Uterus (tissue), 4 donors: ENCODE measurements around the gene TPO. TPM values are rescaled to one million over a fixed set of nuclear protein-coding genes. Genes with fewer than 3 reads are reported as not detected.

Source experiments
- DNase-seq, 2 donors: peaks; one replicate each; pipeline ENCODE4 v3.0.0-alpha.2; 2019 to 2020
- H3K27ac ChIP-seq, 2 donors: fragments of 200-600 bp; sonication (generic); 1 replicate in 1 of 2; 2 replicates in 1 of 2; pipeline ENCODE4 v1.5.1; 2016 to 2018
- H3K27me3 ChIP-seq, 2 donors: fragments of 200-600 bp; sonication (generic); one replicate each; pipeline ENCODE4 v1.5.1; 2018 to 2019; ENCODE audit warnings: control low read depth in 1 of 2
- H3K36me3 ChIP-seq, 2 donors: fragments of 200-600 bp; sonication (generic); one replicate each; pipeline ENCODE4 v1.5.1; 2019; ENCODE audit warnings: control low read depth in 1 of 2
- H3K4me1 ChIP-seq, 2 donors: fragments of 200-600 bp; sonication (generic); one replicate each; pipeline ENCODE4 v1.5.1; 2018 to 2019; ENCODE audit warnings: control low read depth in 1 of 2
- H3K4me3 ChIP-seq, 2 donors: fragments of 200-600 bp; sonication (generic); 1 replicate in 1 of 2; 2 replicates in 1 of 2; pipeline ENCODE4 v1.5.1; 2018 to 2019; ENCODE audit warnings: mild to moderate bottlenecking in 1 of 2
- H3K9me3 ChIP-seq, 2 donors: fragments of 200-600 bp; sonication (generic); one replicate each; pipeline ENCODE4 v1.5.1; 2019; ENCODE audit warnings: control low read depth in 1 of 2
- CTCF ChIP-seq, 4 experiments: fragments of 200-600 bp in 2 of 4; fragments of 450-650 bp in 2 of 4; sonication (generic) in 2 of 4; IDR thresholded peaks; one replicate each; pipeline ENCODE4 v1.5.1; 2016 to 2019; ENCODE audit warnings: antibody characterized with exemption in 4 of 4, mild to moderate bottlenecking in 2 of 4, moderate library complexity in 1 of 4
- POLR2A ChIP-seq, 2 donors: fragments of 450-650 bp; IDR thresholded peaks; one replicate each; pipeline ENCODE4 v1.6.1; 2016; ENCODE audit warnings: antibody characterized with exemption in 2 of 2, mild to moderate bottlenecking in 1 of 2, moderate library complexity in 1 of 2
- intact Hi-C: fragments of 100-400 bp; cut with DNase I; formaldehyde crosslinking; loops from one replicate; pipeline ENCODE4 v1.15.1; 2023; ENCODE audit warnings: low total_unique reads
- total RNA-seq, 4 donors: library from RNA; depleted of rRNA in 3 of 4; stranded (reverse); fragments of >200 nt in 3 of 4; gene quantifications; one replicate each; pipeline versions ENCODE4 v1.1.0 to v1.2.4, GENCODE V29; 2014 to 2023
- donor health status: DM: yes; HTN: yes; CAD: no.

Gene TPO
- total RNA-seq, 4 donors from 2014 or later, result 4.4 TPM; not detected in 3

- Histone ChIP-seq H3K36me3 (no peaks in the 10 kb centered on the region), H3K4me1 (no peaks in the 10 kb centered on the region), H3K4me3 (no peak overlapping the region), H3K9me3 (no peaks in the 10 kb centered on the region), H3K27ac (no peak overlapping the region), H3K27me3 (no peaks in the 10 kb centered on the region)
- no peak for TF ChIP-seq POLR2A (IDR thresholded peaks at IDR 0.05)
- TF ChIP-seq CTCF (IDR thresholded peaks at IDR 0.05), result no peak
- intact Hi-C loops, result no loop called here
- DNase-seq, result no peak
Observed at GRCh38 chr2:1422131-1422530, 8.9 kb downstream of the TPO start.

DNA sequence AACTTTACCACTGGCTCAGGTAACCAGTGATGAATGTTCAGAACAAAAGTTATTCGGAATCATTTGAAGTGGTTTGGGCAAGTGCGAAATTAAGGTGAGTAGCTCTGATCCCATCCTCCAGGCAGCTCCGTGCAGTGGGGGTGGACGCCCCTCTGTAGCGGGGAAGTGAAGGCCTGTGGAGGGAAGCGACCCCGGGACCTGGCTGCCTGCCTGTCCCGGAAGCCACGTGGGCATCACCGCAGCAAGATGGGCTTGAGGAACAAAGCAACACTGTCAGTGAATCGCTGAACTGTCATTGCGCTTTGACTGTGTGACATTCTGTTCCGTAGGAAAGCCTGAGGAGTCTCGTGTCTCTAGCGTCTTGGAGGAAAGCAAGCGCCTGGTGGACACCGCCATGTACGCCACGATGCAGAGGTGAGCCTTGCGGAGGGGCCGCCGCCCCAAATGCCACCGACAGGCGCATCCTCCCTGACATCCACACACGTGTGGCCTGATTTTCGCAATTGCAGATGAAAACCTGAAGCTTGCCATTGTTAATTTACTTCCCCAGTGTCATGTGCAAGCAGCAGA lies 9.5 kb downstream of the TPO start:
- Histone ChIP-seq H3K4me1 (no peaks in the 10 kb centered on the region), H3K27me3 (no peaks in the 10 kb centered on the region), H3K27ac (no peak overlapping the region), H3K9me3 (no peaks in the 10 kb centered on the region), H3K36me3 (no peaks in the 10 kb centered on the region), H3K4me3 (no peak overlapping the region)
- DNase-seq, result no peak
- intact Hi-C loops, result no loop called here
- no peak for TF ChIP-seq POLR2A (IDR thresholded peaks at IDR 0.05)
- no peak for TF ChIP-seq CTCF (IDR thresholded peaks at IDR 0.05)

DNA sequence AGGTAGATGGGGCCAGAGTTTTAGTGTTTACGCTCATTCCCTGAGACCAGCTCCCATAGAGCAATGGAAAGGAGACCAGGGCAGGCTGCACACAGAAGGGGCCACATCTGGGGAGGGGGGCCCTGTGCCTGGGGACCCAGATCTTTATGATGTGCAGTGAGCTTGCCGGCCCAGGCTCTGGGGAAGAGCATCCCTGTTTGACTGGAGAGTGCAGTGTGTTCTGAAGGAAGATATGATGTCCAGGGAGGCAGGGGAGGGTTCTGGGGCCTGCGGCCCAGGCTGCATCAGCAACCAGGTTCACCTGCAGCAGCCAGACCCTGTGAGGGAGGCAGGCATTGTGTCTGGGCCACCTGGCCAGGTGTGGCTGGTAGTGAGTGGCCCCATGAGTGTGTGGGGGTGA lies 13.8 kb downstream of the TPO start:
- H3K4me1 ChIP-seq, result no peaks in the 10 kb centered on the region
- DNase-seq, result no peak
- H3K27me3 ChIP-seq, result no peaks in the 10 kb centered on the region
- H3K27ac ChIP-seq, result no peak overlapping the region
- H3K36me3 ChIP-seq, result no peaks in the 10 kb centered on the region
- no peaks in the 10 kb centered on the region for H3K9me3 ChIP-seq
- TF ChIP-seq POLR2A (IDR thresholded peaks at IDR 0.05), result no peak
- no peak for TF ChIP-seq CTCF (IDR thresholded peaks at IDR 0.05)
- H3K4me3 ChIP-seq, result no peak overlapping the region
- intact Hi-C loops, result no loop called here

- H3K36me3 ChIP-seq, result no peaks in the 10 kb centered on the region
- no peaks in the 10 kb centered on the region for H3K27me3 ChIP-seq
- H3K4me3 ChIP-seq, result no peak overlapping the region
- H3K27ac ChIP-seq, result no peak overlapping the region
- H3K9me3 ChIP-seq, result no peaks in the 10 kb centered on the region
- intact Hi-C loops, result no loop called here
- TF ChIP-seq CTCF (IDR thresholded peaks at IDR 0.05), result no peak
- no peak for TF ChIP-seq POLR2A (IDR thresholded peaks at IDR 0.05)
- H3K4me1 ChIP-seq, result no peaks in the 10 kb centered on the region
- no peak for DNase-seq
Observed at GRCh38 chr2:1429895-1430294, 16.6 kb downstream of the TPO start.

DNA sequence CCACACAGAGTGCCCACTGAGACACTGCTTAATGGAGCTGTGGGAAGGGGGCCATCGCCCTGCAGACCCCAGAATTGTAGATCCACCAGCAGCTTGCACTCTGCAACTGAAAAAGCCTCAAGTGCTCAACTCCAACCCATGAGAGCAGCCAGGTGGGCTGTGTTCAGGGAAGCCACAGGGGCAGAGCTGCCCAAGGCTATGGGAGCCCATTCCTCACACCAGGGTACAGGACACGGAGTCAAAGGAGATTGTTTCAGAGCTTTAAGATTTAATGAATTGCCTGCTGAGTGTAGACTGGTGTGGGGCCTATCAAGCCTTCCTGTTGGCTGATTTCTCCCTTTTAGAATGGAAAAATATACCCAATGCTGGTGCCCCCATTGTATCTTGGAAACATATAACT lies 17.2 kb downstream of the TPO start:
- no peak for TF ChIP-seq POLR2A (IDR thresholded peaks at IDR 0.05)
- no peak for TF ChIP-seq CTCF (IDR thresholded peaks at IDR 0.05)
- H3K4me1 ChIP-seq, result no peaks in the 10 kb centered on the region
- no peaks in the 10 kb centered on the region for H3K27me3 ChIP-seq
- no peak for DNase-seq
- no peaks in the 10 kb centered on the region for H3K9me3 ChIP-seq
- intact Hi-C loops, result no loop called here
- no peak overlapping the region for H3K27ac ChIP-seq
- H3K4me3 ChIP-seq, result no peak overlapping the region
- no peaks in the 10 kb centered on the region for H3K36me3 ChIP-seq
